Bronchial epithelial cell (primary cell): Measurements from ENCODE around the gene MUC2. TPM values are rescaled to one million over a fixed set of nuclear protein-coding genes. Genes with fewer than 3 reads are reported as not detected.

Source experiments
- DNase-seq: peaks from one replicate; pipeline ENCODE4 v3.0.0-alpha.2; 2010; ENCODE audit warnings: low read depth
- FAIRE-seq: peaks from 2 replicates; lab custom pipeline; 2011; peaks lifted over from hg19 to GRCh38; lab: Jason Lieb, UNC
- H3K27me3 ChIP-seq: 2 replicates; pipeline ENCODE4 v1.5.1; 2011; ENCODE audit warnings: low read length; ENCODE audit not compliant: control insufficient read depth, insufficient read depth
- H3K36me3 ChIP-seq: 2 replicates; pipeline ENCODE4 v1.5.1; 2011; ENCODE audit warnings: low read length; ENCODE audit not compliant: control insufficient read depth, insufficient read depth
- H3K4me3 ChIP-seq: 2 replicates; pipeline ENCODE4 v1.5.1; 2011; ENCODE audit warnings: mild to moderate bottlenecking, low read depth, low read length, control low read depth
- CTCF ChIP-seq: IDR thresholded peaks from 2 replicates; pipeline ENCODE4 v1.5.1; 2011; ENCODE audit warnings: mild to moderate bottlenecking, moderate library complexity, low read length, control low read depth, inconsistent platforms; ENCODE audit not compliant: insufficient read depth, severe bottlenecking
- total RNA-seq: library from RNA; depleted of rRNA; stranded (reverse); fragments of >200 nt; gene quantifications from 2 replicates; pipeline ENCODE4 v1.2.1, GENCODE V29; 2014

MUC2 gene
- total RNA-seq, 1 donor from 2014 or later: not detected

GRCh38 chr11:1120532-1121330, 46.1 kb downstream of the MUC2 start:
- no peak for DNase-seq

DNA sequence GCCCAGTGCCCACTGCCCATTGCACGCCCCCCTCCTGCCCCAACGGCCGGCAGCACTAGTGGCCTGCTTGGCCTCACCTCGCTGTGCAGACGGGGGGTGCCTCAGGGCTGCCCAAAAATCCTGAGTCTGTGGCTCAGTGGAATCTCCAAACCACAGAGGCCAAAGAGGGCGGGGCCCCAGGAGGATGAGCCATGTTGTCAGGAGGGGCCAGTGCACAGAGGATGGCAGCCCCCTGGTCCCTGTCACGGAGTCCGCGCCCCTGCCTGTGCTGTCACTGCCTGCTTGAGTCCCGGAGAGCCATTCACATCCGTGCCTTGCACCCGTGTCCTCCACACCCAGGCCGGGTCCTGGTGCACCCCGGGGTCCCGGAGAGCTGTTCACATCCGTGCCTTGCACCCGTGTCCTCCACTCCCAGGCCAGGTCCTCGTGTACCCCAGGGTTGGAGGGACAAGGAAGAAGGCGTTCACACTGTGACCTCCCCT, 46.7 kb downstream of the MUC2 start:
- FAIRE-seq (no peak), DNase-seq (no peak)
- H3K36me3 ChIP-seq: no peaks in the 10 kb centered on the region
- H3K27me3 ChIP-seq: no peaks in the 10 kb centered on the region
- no peak overlapping the region for H3K4me3 ChIP-seq
- no peak for TF ChIP-seq CTCF

More at GRCh38 chr11:1120532-1121330, 46.1 kb downstream of the MUC2 start:
- H3K36me3 ChIP-seq: no peaks in the 10 kb centered on the region
- FAIRE-seq: no peak
- no peak overlapping the region for H3K4me3 ChIP-seq
- no peak for TF ChIP-seq CTCF
- no peaks in the 10 kb centered on the region for H3K27me3 ChIP-seq

DNA sequence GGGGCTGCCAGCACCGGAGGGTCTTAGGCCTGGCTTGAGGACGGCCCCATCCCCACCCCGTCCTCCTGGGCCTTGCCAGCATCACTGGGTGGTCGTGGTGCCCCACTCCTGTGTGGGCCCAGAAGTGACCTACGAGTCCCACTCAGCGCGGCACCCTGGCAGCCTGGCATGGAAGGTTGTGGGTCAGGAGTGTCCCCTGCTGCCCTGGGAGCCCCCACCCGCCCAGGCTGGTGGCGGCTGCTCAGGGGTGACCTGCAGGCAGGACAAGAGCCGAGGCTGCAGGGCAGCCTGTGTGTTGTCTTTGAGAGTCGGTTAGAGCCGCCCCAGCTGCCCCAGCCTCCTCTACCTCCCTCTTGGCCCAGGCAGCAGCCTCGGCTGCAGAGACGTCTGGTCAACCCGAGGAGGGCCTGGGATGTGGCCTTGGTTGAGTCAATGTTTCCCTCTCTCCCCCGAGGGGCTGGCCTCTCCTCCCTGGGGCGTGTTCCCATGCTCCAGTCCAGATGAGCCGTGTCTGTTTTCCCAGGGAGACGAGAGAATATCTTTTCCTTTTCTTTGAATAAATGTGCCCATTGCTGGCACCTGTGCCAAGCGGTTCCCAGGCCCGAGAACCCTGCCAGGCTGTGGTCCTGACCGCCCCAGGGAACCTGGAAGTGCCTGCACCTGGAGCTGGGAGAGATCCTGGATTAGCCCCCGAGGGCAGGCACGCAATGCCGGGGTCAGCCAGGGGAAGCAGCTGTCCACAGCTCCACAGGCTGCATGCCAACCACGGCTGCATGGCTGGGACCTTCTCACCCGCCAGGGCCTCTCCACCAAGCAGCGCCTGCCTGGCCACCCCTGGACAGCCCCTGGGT, 47.4 kb downstream of the MUC2 start:
- no peak for TF ChIP-seq CTCF
- Histone ChIP-seq H3K4me3 (no peak overlapping the region), H3K27me3 (no peaks in the 10 kb centered on the region), H3K36me3 (no peaks in the 10 kb centered on the region)
- FAIRE-seq (no peak), DNase-seq (no peak)

DNA sequence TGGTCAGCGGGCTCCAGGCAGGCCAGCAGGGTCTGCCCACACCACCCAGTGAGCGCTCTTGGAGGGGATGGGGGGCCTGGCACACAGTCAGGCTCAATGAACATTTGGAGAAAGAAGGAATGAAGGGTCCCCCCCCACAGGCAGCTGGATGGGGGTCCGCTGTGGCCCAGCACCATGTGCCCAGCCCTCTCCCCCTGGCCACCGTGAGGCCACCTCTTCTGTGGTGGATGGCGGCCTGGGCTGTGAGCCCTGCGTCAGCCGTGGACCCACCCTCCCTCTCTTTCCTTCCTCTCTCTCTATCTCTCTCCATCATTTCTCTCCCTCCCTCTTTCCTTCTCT, 48.0 kb downstream of the MUC2 start:
- TF ChIP-seq CTCF: no peak
- H3K4me3 ChIP-seq: no peak overlapping the region
- H3K36me3 ChIP-seq: no peaks in the 10 kb centered on the region
- H3K27me3 ChIP-seq: no peaks in the 10 kb centered on the region
- FAIRE-seq (no peak), DNase-seq (no peak)

DNA sequence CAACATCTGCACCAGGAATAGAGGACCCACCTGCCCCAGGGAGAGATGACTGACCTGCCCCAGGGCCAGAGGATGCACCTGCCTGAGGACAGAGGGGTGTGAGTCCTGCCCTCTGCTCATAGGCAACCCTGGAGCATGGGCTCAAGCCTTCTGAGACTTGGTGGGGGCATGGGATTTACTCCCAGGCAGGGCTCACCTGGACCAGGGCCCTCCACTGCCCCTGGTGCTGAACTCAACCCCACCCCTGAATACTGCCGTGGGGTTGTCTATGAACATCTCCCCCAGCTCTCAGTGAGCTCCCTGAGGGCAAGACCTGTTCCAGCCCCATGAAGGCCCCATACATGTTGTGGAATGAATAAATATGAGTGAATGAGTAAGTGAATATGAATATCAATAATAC, 49.3 kb downstream of the MUC2 start:
- Histone ChIP-seq H3K36me3 (no peaks in the 10 kb centered on the region), H3K27me3 (no peaks in the 10 kb centered on the region), H3K4me3 (no peak overlapping the region)
- DNase-seq (no peak), FAIRE-seq (no peak)
- TF ChIP-seq CTCF: no peak

Other genes starting within 250 kb of the MUC2 start
- gene CRACR2B, start 247.0 kb upstream of the MUC2 start, total RNA-seq: 0.51 and 0.53 TPM in 2 replicates
- 321 and 324 TPM in 2 replicates for gene CD151, start 241.9 kb upstream of the MUC2 start, total RNA-seq
- 8.7 and 51.6 TPM in 2 replicates for gene POLR2L, start 232.3 kb upstream of the MUC2 start, total RNA-seq
- 50.8 and 71.6 TPM in 2 replicates for gene TSPAN4, start 232.0 kb upstream of the MUC2 start, total RNA-seq
- gene CHID1, start 164.1 kb upstream of the MUC2 start, total RNA-seq: 34.1 and 42.6 TPM in 2 replicates
- 9.5 and 17.8 TPM in 2 replicates for gene AP2A2, start 149.0 kb upstream of the MUC2 start, total RNA-seq
- gene MUC6, start 38.2 kb upstream of the MUC2 start, total RNA-seq: under 0.01 TPM in 1 of 2 replicates, not detected in the other
- under 0.01 TPM in 1 of 2 replicates, not detected in the other for gene MUC5AC, start 83.1 kb downstream of the MUC2 start, total RNA-seq
- not detected in 2 replicates for gene MUC5B, start 148.2 kb downstream of the MUC2 start, total RNA-seq
- 43.4 and 55.0 TPM in 2 replicates for gene TOLLIP, start 234.8 kb downstream of the MUC2 start, total RNA-seq